ENCODE results near the gene FAM131A. TPM values are rescaled to one million over a fixed set of nuclear protein-coding genes. Genes with fewer than 3 reads are reported as not detected.

The FAM131A gene
- total and polyA plus RNA-seq, 9 of the 15 experiments (the other 6 are each of a cell fraction or from before 2014, with no cell fraction given) = 0.48 to 11.1 (median 4.3) TPM

GRCh38 chr3:184377374-184377773, 40.0 kb downstream of the FAM131A start (continued):
- TF ChIP-seq CBX3 (IDR thresholded peaks at IDR 0.05; ENCODE audit: borderline replicate concordance in 1 of 2, low read length in 2 of 2) = no peak
- TF ChIP-seq TRIM28 (IDR thresholded peaks at IDR 0.05) = no peak
- no peak for TF ChIP-seq NCOA1 (IDR thresholded peaks at IDR 0.05; ENCODE audit: low read depth)
- TF ChIP-seq EP400 (IDR thresholded peaks at IDR 0.05) = no peak

GRCh38 chr3:184377882-184378445, 40.6 kb downstream of the FAM131A start, which contains the start of gene THPO:
Gene THPO (minus strand): TSS chr3:184378207. CDS start chr3:184376259, 1,948 bp downstream.
- Histone ChIP-seq H3K4me3 (peak within 1 kb of the TSS; percentile 13; the same call in 1 of the 2 replicates), H2AFZ (ENCODE audit: low read depth, low read length) (peak within 1 kb of the TSS; percentile 90), H3K9me1 (ENCODE audit: control insufficient read depth, insufficient read depth, low read length) (no peaks in the 10 kb centered on the region), H3K9ac (ENCODE audit: insufficient read depth in 1 of 2, low read depth in 2 of 2, low read length in 2 of 2) (peak within 1 kb of the TSS; percentile 21 to 64; a peak in 3 of 4 replicates), H3K27ac (ENCODE audit: extremely low read depth, low read depth, low read length) (peak within 1 kb of the TSS; percentile 29; the same call in 1 of the 3 replicates), H3K4me1 (replicated peaks in 1 of 2; ENCODE audit: control insufficient read depth in 2 of 2, insufficient read depth in 2 of 2, low read length in 2 of 2) (peaks cover 5 to 34% of the 10 kb centered on the region in 2 experiments; a peak in 4 of 5 replicates), H3K4me2 (ENCODE audit: insufficient read depth, low read length) (peak within 1 kb of the TSS; percentile 66), H4K20me1 (replicated peaks; ENCODE audit: control insufficient read depth, insufficient read depth, low read length) (0 out of 2 replicates have a peak, but pooled peaks cover 3% of the 10 kb centered on the region), H3K9me3 (replicated peaks; ENCODE audit: control insufficient read depth, insufficient read depth, low read depth, low read length) (no peaks in the 10 kb centered on the region), H3K36me3 (ENCODE audit: control insufficient read depth, insufficient read depth, low read length) (no peaks in the 10 kb centered on the region), H3K27me3 (ENCODE audit: control insufficient read depth in 2 of 2, insufficient read depth in 2 of 2, low read length in 2 of 2) (peaks cover 18 to 30% of the 10 kb centered on the region in 2 experiments), H3K79me2 (ENCODE audit: control insufficient read depth, insufficient read depth, low read length) (no peaks in the 10 kb centered on the region)
- in situ Hi-C loops (cut with MboI) (no loop called here), intact Hi-C loops (cut with micrococcal nuclease) (loop anchor here (10.0 kb wide), 1 partner anchor 397 kb away; no protein-coding TSS in a partner anchor)
- POLR2A ChIA-PET = interaction anchor here (0.6 to 1.3 kb wide), 4 partner anchors 9 to 334 kb away, joined by 3 to 7 read pairs (median 3); partner anchors contain the start of gene MAGEF1
- BruUV-seq (replicated peaks) = no TSS peak
- ATAC-seq (peak; percentile 75), DNase-seq (ENCODE audit: extremely low read depth in 1 of 4, low spot score in 3 of 4) (peak; percentile 72 to 83 (median 80)), FAIRE-seq (peak; percentile 76)
- 13% methylated on average over 7 of the region's 7 CpGs for WGBS (ENCODE audit: insufficient coverage, low coverage, missing lambda C conversion rate)
- CTCF ChIA-PET (ENCODE audit: low intra/inter-chr PET ratio) = no interaction called here
- TF ChIP-seq EGR1 (conservative IDR thresholded peaks at IDR 0.05) (peak; percentile 45; the same call in 1 of the 2 replicates), PHF20 (IDR thresholded peaks at IDR 0.05; ENCODE audit: partially characterized antibody) (no peak), PBX2 (CRISPR knock-in tag; IDR thresholded peaks at IDR 0.05; ENCODE audit: low read depth) (no peak), PBX2 (tag; conservative IDR thresholded peaks at IDR 0.05; ENCODE audit: low read depth) (0 out of 2 replicates have a peak, but pooled peaks have one; percentile 37), E2F8 (IDR thresholded peaks at IDR 0.05; ENCODE audit: low read depth, partially characterized antibody) (no peak), EHMT2 (IDR thresholded peaks at IDR 0.05) (peak; percentile 43; the same call in 1 of the 2 replicates), GTF2B (IDR thresholded peaks at IDR 0.05; ENCODE audit: extremely low read depth, insufficient read length) (no peak), MAFF (IDR thresholded peaks at IDR 0.05; ENCODE audit: low read length) (no peak)
